ENCODE results near the gene DENND1A.
"Not testable (repeated sequence)": the region's sequence is repeated elsewhere in the genome, so short reads cannot be mapped to it uniquely, and the experiment has no call there.

Gene DENND1A

GRCh38 chr9:123929870-123930831 is at the start of gene DENND1A:
Gene DENND1A (minus strand): TSS chr9:123930126. CDS start chr9:123929905, 221 bp downstream.
- TF ChIP-seq CTCF (IDR thresholded peaks at IDR 0.05): no peak
- H3K9me3 ChIP-seq: no peaks in the 10 kb centered on the region
- peak within 1 kb of the TSS; percentile 62 to 64 for H3K4me3 ChIP-seq
- H3K27ac ChIP-seq: peak within 1 kb of the TSS; percentile 61
- H3K27me3 ChIP-seq: peaks cover 0 to 5% of the 10 kb centered on the region in 2 donors
- no peaks in the 10 kb centered on the region for H3K36me3 ChIP-seq
- peaks cover 0 to 20% (median 13%) of the 10 kb centered on the region in 4 donors for H3K4me1 ChIP-seq
- DNase-seq: peak; percentile 91 to 93
- intact Hi-C loops (cut with DNase I; ENCODE audit: low total_unique reads): loop anchor here (10.0 kb wide), 1 partner anchor 205 kb away; no protein-coding TSS in a partner anchor

- DNase-seq: no peak
- no peaks in the 10 kb centered on the region for H3K9me3 ChIP-seq
- no peaks in the 10 kb centered on the region for H3K4me1 ChIP-seq
- intact Hi-C loops (cut with DNase I; ENCODE audit: low total_unique reads): loop anchor here (2.0 kb wide), 1 partner anchor 16 kb away; no protein-coding TSS in a partner anchor
- peaks cover 0 to 34% of the 10 kb centered on the region in 2 donors for H3K27me3 ChIP-seq
- TF ChIP-seq CTCF (IDR thresholded peaks at IDR 0.05): no peak
- H3K27ac ChIP-seq: no peak overlapping the region
- no peak overlapping the region for H3K4me3 ChIP-seq
- H3K36me3 ChIP-seq: no peaks in the 10 kb centered on the region
Measured at GRCh38 chr9:123978981-123979380, 49.1 kb upstream of the DENND1A start.

GRCh38 chr9:123976579-123976978 is 46.7 kb upstream of the DENND1A start:
- DNase-seq; H3K27ac ChIP-seq; H3K4me3 ChIP-seq; H3K36me3 ChIP-seq; intact Hi-C loops (cut with DNase I; ENCODE audit: low total_unique reads); H3K4me1 ChIP-seq; H3K9me3 ChIP-seq: not testable (repeated sequence)
- peaks cover 0 to 26% of the 10 kb centered on the region in 2 donors for H3K27me3 ChIP-seq

GRCh38 chr9:123975871-123976270 is 45.9 kb upstream of the DENND1A start:
- DNase-seq: no peak
- Histone ChIP-seq H3K36me3 (no peaks in the 10 kb centered on the region), H3K27me3 (peaks cover 0 to 27% of the 10 kb centered on the region in 2 donors), H3K4me1 (no peaks in the 10 kb centered on the region), H3K4me3 (no peak overlapping the region), H3K9me3 (no peaks in the 10 kb centered on the region), H3K27ac (no peak overlapping the region)
- intact Hi-C loops (cut with DNase I; ENCODE audit: low total_unique reads): no loop called here
- no peak for TF ChIP-seq CTCF (IDR thresholded peaks at IDR 0.05)

GRCh38 chr9:123974471-123974870 is 44.5 kb upstream of the DENND1A start:
- H3K27me3 ChIP-seq: peaks cover 0 to 25% of the 10 kb centered on the region in 2 donors
- TF ChIP-seq CTCF (IDR thresholded peaks at IDR 0.05): no peak
- intact Hi-C loops (cut with DNase I; ENCODE audit: low total_unique reads): no loop called here

GRCh38 chr9:123973590-123974223 is 43.8 kb upstream of the DENND1A start:
- no peak for DNase-seq
- no peaks in the 10 kb centered on the region for H3K4me1 ChIP-seq

More at GRCh38 chr9:123974471-123974870, 44.5 kb upstream of the DENND1A start:
- Histone ChIP-seq H3K4me1 (no peaks in the 10 kb centered on the region), H3K9me3 (no peaks in the 10 kb centered on the region), H3K4me3 (no peak overlapping the region), H3K36me3 (no peaks in the 10 kb centered on the region), H3K27ac (no peak overlapping the region)
- no peak for DNase-seq

More at GRCh38 chr9:123973590-123974223, 43.8 kb upstream of the DENND1A start:
- Histone ChIP-seq H3K27ac (no peak overlapping the region), H3K36me3 (no peaks in the 10 kb centered on the region), H3K4me3 (no peak overlapping the region), H3K9me3 (no peaks in the 10 kb centered on the region), H3K27me3 (peaks cover 0 to 22% of the 10 kb centered on the region in 2 donors)
- TF ChIP-seq CTCF (IDR thresholded peaks at IDR 0.05): no peak
- intact Hi-C loops (cut with DNase I; ENCODE audit: low total_unique reads): no loop called here

Measured in tibial artery (tissue), 4 donors.